Adrenal gland (tissue), 12 donors: ENCODE results near the gene PRPF39. TPM values are rescaled to one million over a fixed set of nuclear protein-coding genes. Genes with fewer than 3 reads are reported as not detected.
"Not testable (repeated sequence)": the region's sequence is repeated elsewhere in the genome, so short reads cannot be mapped to it uniquely, and the experiment has no call there.

ENCODE experiments used
- DNase-seq, 7 donors: peaks; one replicate each; pipeline ENCODE4 v3.0.0-alpha.2; 2019 to 2020
- H3K27ac ChIP-seq, 5 donors: fragments of 200-600 bp; sonication (generic) in 4 of 5; 1 replicate in 3 of 5; 2 replicates in 2 of 5; pipeline versions ENCODE4 v1.5.1 to v1.8.0; 2016 to 2020; ENCODE audit warnings: mild to moderate bottlenecking in 1 of 5
- H3K27me3 ChIP-seq: fragments of 200-600 bp; 2 replicates; pipeline ENCODE4 v1.8.0; 2021
- H3K36me3 ChIP-seq, 2 donors: fragments of 200-600 bp; replicated peaks in 1 of 2; 1 replicate in 1 of 2; 2 replicates in 1 of 2; pipeline versions ENCODE4 v1.5.1 to v1.8.0; 2018 to 2022
- H3K4me1 ChIP-seq, 2 donors: fragments of 200-600 bp; replicated peaks in 1 of 2; 1 replicate in 1 of 2; 2 replicates in 1 of 2; pipeline versions ENCODE4 v1.5.1 to v1.8.0; 2018 to 2021
- H3K4me3 ChIP-seq, 4 donors: fragments of 200-600 bp; sonication (generic) in 3 of 4; one replicate each; pipeline ENCODE4 v1.5.1; 2016 to 2018
- H3K9me3 ChIP-seq, 3 donors: fragments of 200-600 bp; sonication (generic) in 1 of 3; replicated peaks in 1 of 3; 1 replicate in 2 of 3; 2 replicates in 1 of 3; pipeline versions ENCODE4 v1.5.1 to v1.8.0; 2016 to 2021
- POLR2A ChIP-seq, 2 donors: fragments of 450-650 bp; IDR thresholded peaks; one replicate each; pipeline ENCODE4 v1.6.1; 2017; ENCODE audit warnings: antibody characterized with exemption in 2 of 2, mild to moderate bottlenecking in 2 of 2, moderate library complexity in 1 of 2
- WGBS, 4 donors: extraction: QIAGEN DNeasy Blood & Tissue Kit in 2 of 4; methylation state at CpG; one replicate each; pipeline versions ENCODE4 v1.1.5 to v1.1.7; 2013 to 2017; 5-methylcytosine and 5-hydroxymethylcytosine counted together
- intact Hi-C, 2 donors: fragments of 100-400 bp; cut with DNase I; formaldehyde crosslinking; loops; one replicate each; pipeline versions ENCODE4 v1.14.1 to v1.15.0; 2022 to 2023
- polyA plus RNA-seq, 3 donors: library from polyadenylated mRNA; stranded (reverse); fragments of 200-250 nt in 2 of 3; fragments of 350-450 nt in 1 of 3; fragmentation: Illumina TruSeq in 1 of 3; extraction: RNeasy Lipid Tissue Mini Kit (QIAGEN cat#74804) in 1 of 3; gene quantifications; one replicate each; pipeline ENCODE4 v1.2.3, GENCODE V29; 2013 to 2014
- total RNA-seq, 9 donors: library from RNA; depleted of rRNA in 4 of 9; stranded (reverse); fragments of >200 nt in 4 of 9; fragments of 120-200 nt in 1 of 9; fragmentation: NEBNext Ultra II Directional in 1 of 9; extraction: Animal tissue kit (Norgen Biotek cat#: 25700) in 1 of 9; gene quantifications; one replicate each; pipeline versions ENCODE4 v1.1.0 to v1.2.4, GENCODE V29; 2013 to 2023
- TF ChIP-seq, protein P1 (sequence below), 6 experiments: fragments of 450-650 bp in 4 of 6; fragments of 200-600 bp in 2 of 6; sonication (generic) in 1 of 6; IDR thresholded peaks; 1 replicate in 5 of 6; 2 replicates in 1 of 6; pipeline versions ENCODE4 v1.5.1 to v1.8.0; 2016 to 2021; ENCODE audit warnings: antibody characterized with exemption in 6 of 6, mild to moderate bottlenecking in 2 of 6, moderate library complexity in 1 of 6
- donor health status: healthy with polysubstance abuse.
- donor health status: Bipolar disorder and iron deficiency.
- donor health status: DM: yes; HTN: yes; CAD: no.
- donor health status: DM: no; HTN: no; CAD: no.
- donor health status: DM: no; HTN: no; CAD: no.
- donor health status: DM: yes; HTN: yes; CAD: no.

PRPF39 gene
- total and polyA plus RNA-seq, 12 donors = 6.5 to 76.0 (median 36.4) TPM

- H3K4me1 ChIP-seq = no peaks in the 10 kb centered on the region
- TF ChIP-seq, protein P1, sequence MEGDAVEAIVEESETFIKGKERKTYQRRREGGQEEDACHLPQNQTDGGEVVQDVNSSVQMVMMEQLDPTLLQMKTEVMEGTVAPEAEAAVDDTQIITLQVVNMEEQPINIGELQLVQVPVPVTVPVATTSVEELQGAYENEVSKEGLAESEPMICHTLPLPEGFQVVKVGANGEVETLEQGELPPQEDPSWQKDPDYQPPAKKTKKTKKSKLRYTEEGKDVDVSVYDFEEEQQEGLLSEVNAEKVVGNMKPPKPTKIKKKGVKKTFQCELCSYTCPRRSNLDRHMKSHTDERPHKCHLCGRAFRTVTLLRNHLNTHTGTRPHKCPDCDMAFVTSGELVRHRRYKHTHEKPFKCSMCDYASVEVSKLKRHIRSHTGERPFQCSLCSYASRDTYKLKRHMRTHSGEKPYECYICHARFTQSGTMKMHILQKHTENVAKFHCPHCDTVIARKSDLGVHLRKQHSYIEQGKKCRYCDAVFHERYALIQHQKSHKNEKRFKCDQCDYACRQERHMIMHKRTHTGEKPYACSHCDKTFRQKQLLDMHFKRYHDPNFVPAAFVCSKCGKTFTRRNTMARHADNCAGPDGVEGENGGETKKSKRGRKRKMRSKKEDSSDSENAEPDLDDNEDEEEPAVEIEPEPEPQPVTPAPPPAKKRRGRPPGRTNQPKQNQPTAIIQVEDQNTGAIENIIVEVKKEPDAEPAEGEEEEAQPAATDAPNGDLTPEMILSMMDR (IDR thresholded peaks at IDR 0.05) = no peak
- TF ChIP-seq POLR2A (IDR thresholded peaks at IDR 0.05) = no peak
- H3K4me3 ChIP-seq = no peak overlapping the region
- no peaks in the 10 kb centered on the region for H3K9me3 ChIP-seq
- 86 to 94% (median 89%) methylated on average over 5 of the region's 5 CpGs for WGBS, 4 donors
- no peak overlapping the region for H3K27ac ChIP-seq
- intact Hi-C loops = no loop called here
- DNase-seq = no peak
- H3K27me3 ChIP-seq = no peaks in the 10 kb centered on the region
- H3K36me3 ChIP-seq = no peaks in the 10 kb centered on the region
Observed at GRCh38 chr14:45073231-45073879, 10.6 kb upstream of the PRPF39 start.

- H3K36me3 ChIP-seq = no peaks in the 10 kb centered on the region
- H3K4me1 ChIP-seq = peaks cover 0 to 3% of the 10 kb centered on the region in 2 donors
- H3K27me3 ChIP-seq = no peaks in the 10 kb centered on the region
- H3K9me3 ChIP-seq = no peaks in the 10 kb centered on the region
- TF ChIP-seq, protein P1 (IDR thresholded peaks at IDR 0.05) = no peak
- no peak for TF ChIP-seq POLR2A (IDR thresholded peaks at IDR 0.05)
- no peak overlapping the region for H3K27ac ChIP-seq
- no peak overlapping the region for H3K4me3 ChIP-seq
- no peak for DNase-seq
- WGBS, 4 donors = 93 to 100% (median 96%) methylated on average over 1 of the region's 1 CpG
- intact Hi-C loops = no loop called here
Observed at GRCh38 chr14:45078323-45078722, 5.6 kb upstream of the PRPF39 start.

GRCh38 chr14:45080416-45080968, 3.4 kb upstream of the PRPF39 start:
- H3K4me1 ChIP-seq, intact Hi-C loops, H3K36me3 ChIP-seq, H3K27ac ChIP-seq, DNase-seq, H3K4me3 ChIP-seq, H3K27me3 ChIP-seq, H3K9me3 ChIP-seq: not testable (repeated sequence)
- WGBS, 4 donors = 98 to 100% (median 98%) methylated on average over 5 to 40 of the region's 40 CpGs

GRCh38 chr14:45081096-45081495, 2.8 kb upstream of the PRPF39 start:
- H3K4me1 ChIP-seq = peaks cover 9 to 16% of the 10 kb centered on the region in 2 donors
- intact Hi-C loops, H3K9me3 ChIP-seq, H3K36me3 ChIP-seq, H3K27me3 ChIP-seq, H3K27ac ChIP-seq, DNase-seq, H3K4me3 ChIP-seq: not testable (repeated sequence)
- 92 to 96% (median 94%) methylated on average over 3 of the region's 3 CpGs for WGBS, 4 donors

DNA sequence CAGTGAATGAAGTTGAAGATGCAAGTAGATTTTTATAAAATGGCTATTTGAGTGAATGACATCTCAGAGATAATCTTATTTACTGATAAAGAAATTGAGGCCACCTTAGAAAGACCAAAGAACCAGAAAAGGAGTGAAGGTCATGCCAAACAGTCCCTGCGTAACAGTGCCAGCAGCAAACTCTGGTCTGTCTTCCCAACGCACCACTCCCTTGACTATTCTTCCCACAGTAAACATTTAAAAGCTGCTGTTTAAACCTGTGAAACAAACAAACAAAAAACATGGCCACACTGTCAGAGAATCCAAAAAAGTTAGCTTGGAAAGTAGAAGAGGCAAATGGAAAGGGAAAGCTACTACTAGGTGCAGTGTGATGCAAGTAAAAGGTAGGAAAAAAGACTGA, 1.5 kb upstream of the PRPF39 start:
- intact Hi-C loops = no loop called here
- peak in 6 of 7 donors; percentile 32 to 65 (median 44) for DNase-seq
- TF ChIP-seq, protein P1 (IDR thresholded peaks at IDR 0.05) = no peak
- TF ChIP-seq POLR2A (IDR thresholded peaks at IDR 0.05) = peak in 1 of 2 donors; percentile 51
- H3K4me3 ChIP-seq = peak overlapping the region in 2 of 4 donors; percentile 10 to 24
- H3K27me3 ChIP-seq = no peaks in the 10 kb centered on the region
- H3K4me1 ChIP-seq = peaks cover 11 to 29% of the 10 kb centered on the region in 2 donors
- H3K9me3 ChIP-seq = no peaks in the 10 kb centered on the region
- no peaks in the 10 kb centered on the region for H3K36me3 ChIP-seq
- H3K27ac ChIP-seq = peak overlapping the region in 4 of 5 donors; percentile 23 to 90 (median 53)
- WGBS, 4 donors = 41 to 54% (median 46%) methylated on average over 2 of the region's 2 CpGs
